GM12878 (cell line): ENCODE data around the gene PADI4. TPM values are rescaled to one million over a fixed set of nuclear protein-coding genes. Genes with fewer than 3 reads are reported as not detected.

ENCODE experiments used
- NR2C2 ChIP-seq: IDR thresholded peaks from 2 replicates; pipeline ENCODE4 v1.6.1; 2011; ENCODE audit warnings: borderline replicate concordance, low read depth; ENCODE audit not compliant: control insufficient read depth, insufficient read length
- RELA ChIP-seq: fragments of 450-650 bp; IDR thresholded peaks from 2 replicates; pipeline ENCODE4 v1.8.0; 2014; ENCODE audit warnings: borderline replicate concordance; ENCODE audit not compliant: partially characterized antibody
- RFX5 ChIP-seq: IDR thresholded peaks from 2 replicates; pipeline ENCODE4 v1.6.1; 2011; ENCODE audit warnings: low read depth, low read length, improper control_type of control experiment
- polyA plus RNA-seq, 11 experiments: library from polyadenylated mRNA; depleted of rRNA in 4 of 11; unstranded in 6 of 11; stranded (reverse) in 5 of 11; fragments of >200 nt; fragmentation: Nextera tagmentation in 4 of 11; fragmentation: Illumina TruSeq in 1 of 11; extraction: Ambion mirVana in 4 of 11; extraction: Trizol in 1 of 11; gene quantifications; 1 replicate in 1 of 11; 2 replicates in 10 of 11; pipeline versions ENCODE4 v1.2.1 to v1.2.3, GENCODE V29; 2011 to 2016; ENCODE audit warnings: inconsistent platforms in 2 of 11, missing spikeins in 2 of 11, low read depth in 1 of 11
- total RNA-seq, 4 experiments: library from RNA; depleted of rRNA in 3 of 4; stranded (reverse); fragments of >200 nt in 3 of 4; fragmentation: Illumina TruSeq in 1 of 4; extraction: Trizol in 1 of 4; gene quantifications; 2 replicates each; pipeline versions ENCODE4 v1.2.1 to v1.2.3, GENCODE V29; 2013 to 2021
- TF ChIP-seq, protein P1 (sequence below): IDR thresholded peaks from 2 replicates; pipeline ENCODE4 v1.6.1; 2012; ENCODE audit warnings: low read depth, low read length, improper control_type of control experiment
- TF ChIP-seq, protein P2 (sequence below): fragments of 450-650 bp; IDR thresholded peaks from 2 replicates; pipeline ENCODE4 v1.6.1; 2017; ENCODE audit warnings: mild to moderate bottlenecking
- TF ChIP-seq, protein P3 (sequence below): fragments of 450-650 bp; IDR thresholded peaks from 2 replicates; pipeline ENCODE4 v1.6.1; 2016; ENCODE audit warnings: mild to moderate bottlenecking
- TF ChIP-seq, protein P4 (sequence below): fragments of 450-650 bp; IDR thresholded peaks from 2 replicates; pipeline ENCODE4 v1.6.1; 2016; ENCODE audit warnings: mild to moderate bottlenecking

The PADI4 gene
- total and polyA plus RNA-seq, 10 of the 15 experiments (the other 5 are each of a cell fraction or from before 2014, with no cell fraction given), result 0.08 to 0.47 (median 0.15) TPM; not detected in 3

DNA sequence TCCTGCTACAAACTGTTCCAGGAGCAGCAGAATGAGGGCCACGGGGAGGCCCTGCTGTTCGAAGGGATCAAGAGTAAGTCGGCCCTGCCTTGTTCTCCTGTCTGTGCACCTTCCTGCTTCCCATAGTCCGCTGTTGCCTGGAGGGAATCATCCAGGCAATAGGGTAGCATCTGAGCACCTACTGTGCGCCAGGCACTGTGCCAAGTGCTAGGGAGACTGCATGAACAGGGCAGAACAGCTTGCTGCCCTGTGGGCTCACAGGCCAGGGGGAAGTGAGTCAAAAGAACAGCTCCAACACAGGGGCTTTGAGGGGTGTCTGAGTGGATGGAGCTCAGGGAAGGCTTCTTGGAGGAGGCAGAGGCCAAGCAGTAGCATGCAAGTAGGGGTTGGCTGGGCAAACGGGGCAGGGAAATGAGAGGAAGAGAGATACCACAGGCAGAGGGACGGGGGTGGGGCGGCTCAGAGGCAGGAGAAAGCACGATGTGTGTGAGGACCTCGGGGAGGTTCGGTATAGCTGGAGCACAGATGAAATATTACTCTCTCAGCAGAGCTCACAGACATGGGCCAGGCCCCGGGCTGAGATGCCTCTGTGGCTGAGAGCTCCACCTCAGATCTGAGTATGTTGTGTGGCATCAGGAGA lies 48.5 kb downstream of the PADI4 start (continued):
- TF ChIP-seq, protein P1, sequence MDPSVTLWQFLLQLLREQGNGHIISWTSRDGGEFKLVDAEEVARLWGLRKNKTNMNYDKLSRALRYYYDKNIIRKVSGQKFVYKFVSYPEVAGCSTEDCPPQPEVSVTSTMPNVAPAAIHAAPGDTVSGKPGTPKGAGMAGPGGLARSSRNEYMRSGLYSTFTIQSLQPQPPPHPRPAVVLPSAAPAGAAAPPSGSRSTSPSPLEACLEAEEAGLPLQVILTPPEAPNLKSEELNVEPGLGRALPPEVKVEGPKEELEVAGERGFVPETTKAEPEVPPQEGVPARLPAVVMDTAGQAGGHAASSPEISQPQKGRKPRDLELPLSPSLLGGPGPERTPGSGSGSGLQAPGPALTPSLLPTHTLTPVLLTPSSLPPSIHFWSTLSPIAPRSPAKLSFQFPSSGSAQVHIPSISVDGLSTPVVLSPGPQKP, result no peak
- TF ChIP-seq, protein P2, sequence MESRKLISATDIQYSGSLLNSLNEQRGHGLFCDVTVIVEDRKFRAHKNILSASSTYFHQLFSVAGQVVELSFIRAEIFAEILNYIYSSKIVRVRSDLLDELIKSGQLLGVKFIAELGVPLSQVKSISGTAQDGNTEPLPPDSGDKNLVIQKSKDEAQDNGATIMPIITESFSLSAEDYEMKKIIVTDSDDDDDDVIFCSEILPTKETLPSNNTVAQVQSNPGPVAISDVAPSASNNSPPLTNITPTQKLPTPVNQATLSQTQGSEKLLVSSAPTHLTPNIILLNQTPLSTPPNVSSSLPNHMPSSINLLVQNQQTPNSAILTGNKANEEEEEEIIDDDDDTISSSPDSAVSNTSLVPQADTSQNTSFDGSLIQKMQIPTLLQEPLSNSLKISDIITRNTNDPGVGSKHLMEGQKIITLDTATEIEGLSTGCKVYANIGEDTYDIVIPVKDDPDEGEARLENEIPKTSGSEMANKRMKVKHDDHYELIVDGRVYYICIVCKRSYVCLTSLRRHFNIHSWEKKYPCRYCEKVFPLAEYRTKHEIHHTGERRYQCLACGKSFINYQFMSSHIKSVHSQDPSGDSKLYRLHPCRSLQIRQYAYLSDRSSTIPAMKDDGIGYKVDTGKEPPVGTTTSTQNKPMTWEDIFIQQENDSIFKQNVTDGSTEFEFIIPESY, result no peak
- TF ChIP-seq, protein P3, sequence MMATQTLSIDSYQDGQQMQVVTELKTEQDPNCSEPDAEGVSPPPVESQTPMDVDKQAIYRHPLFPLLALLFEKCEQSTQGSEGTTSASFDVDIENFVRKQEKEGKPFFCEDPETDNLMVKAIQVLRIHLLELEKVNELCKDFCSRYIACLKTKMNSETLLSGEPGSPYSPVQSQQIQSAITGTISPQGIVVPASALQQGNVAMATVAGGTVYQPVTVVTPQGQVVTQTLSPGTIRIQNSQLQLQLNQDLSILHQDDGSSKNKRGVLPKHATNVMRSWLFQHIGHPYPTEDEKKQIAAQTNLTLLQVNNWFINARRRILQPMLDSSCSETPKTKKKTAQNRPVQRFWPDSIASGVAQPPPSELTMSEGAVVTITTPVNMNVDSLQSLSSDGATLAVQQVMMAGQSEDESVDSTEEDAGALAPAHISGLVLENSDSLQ, result no peak
- TF ChIP-seq RFX5, result no peak
- TF ChIP-seq RELA, result no peak
- TF ChIP-seq, protein P4, sequence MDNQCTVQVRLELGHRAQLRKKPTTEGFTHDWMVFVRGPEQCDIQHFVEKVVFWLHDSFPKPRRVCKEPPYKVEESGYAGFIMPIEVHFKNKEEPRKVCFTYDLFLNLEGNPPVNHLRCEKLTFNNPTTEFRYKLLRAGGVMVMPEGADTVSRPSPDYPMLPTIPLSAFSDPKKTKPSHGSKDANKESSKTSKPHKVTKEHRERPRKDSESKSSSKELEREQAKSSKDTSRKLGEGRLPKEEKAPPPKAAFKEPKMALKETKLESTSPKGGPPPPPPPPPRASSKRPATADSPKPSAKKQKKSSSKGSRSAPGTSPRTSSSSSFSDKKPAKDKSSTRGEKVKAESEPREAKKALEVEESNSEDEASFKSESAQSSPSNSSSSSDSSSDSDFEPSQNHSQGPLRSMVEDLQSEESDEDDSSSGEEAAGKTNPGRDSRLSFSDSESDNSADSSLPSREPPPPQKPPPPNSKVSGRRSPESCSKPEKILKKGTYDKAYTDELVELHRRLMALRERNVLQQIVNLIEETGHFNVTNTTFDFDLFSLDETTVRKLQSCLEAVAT, result no peak
- no peak for TF ChIP-seq NR2C2
